Coronary artery (tissue), 2 donors: ENCODE measurements around the gene WDR18.
"Not testable (repeated sequence)": the region's sequence is repeated elsewhere in the genome, so short reads cannot be mapped to it uniquely, and the experiment has no call there.

Experiments used
- DNase-seq: peaks from one replicate; pipeline ENCODE4 v3.0.0-alpha.2; 2017; ENCODE audit warnings: low spot score
- H3K27ac ChIP-seq, 2 donors: fragments of 200-600 bp; sonication (generic); one replicate each; pipeline ENCODE4 v1.5.1; 2016 to 2019
- H3K4me3 ChIP-seq: fragments of 200-600 bp; sonication (generic); 2 replicates; pipeline ENCODE4 v1.5.1; 2016; ENCODE audit warnings: mild to moderate bottlenecking, moderate library complexity
- TF ChIP-seq, protein P1 (sequence below): fragments of 200-600 bp; sonication (generic); IDR thresholded peaks from one replicate; pipeline ENCODE4 v1.5.1; 2019; ENCODE audit warnings: antibody characterized with exemption

Gene WDR18

DNA sequence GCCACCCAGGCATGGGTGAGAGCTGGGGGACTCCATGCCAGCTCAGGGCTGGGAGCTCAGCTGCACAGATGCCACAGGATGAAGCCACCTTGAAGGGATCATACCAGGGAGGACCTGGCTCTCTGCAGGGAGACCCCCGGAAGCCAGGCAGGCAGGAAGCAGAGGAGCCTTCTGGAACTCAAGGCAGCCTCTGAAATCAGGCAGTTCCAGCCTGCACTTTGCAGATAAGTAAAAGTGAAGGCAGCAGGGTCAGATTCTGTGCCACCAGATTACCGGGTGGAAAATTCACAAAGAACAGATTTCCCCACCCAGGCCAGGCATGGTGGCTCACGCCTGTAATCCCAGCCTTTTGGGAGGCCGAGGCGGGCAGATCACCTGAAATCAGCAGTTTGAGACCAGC lies 34.2 kb downstream of the WDR18 start:
- TF ChIP-seq, protein P1, sequence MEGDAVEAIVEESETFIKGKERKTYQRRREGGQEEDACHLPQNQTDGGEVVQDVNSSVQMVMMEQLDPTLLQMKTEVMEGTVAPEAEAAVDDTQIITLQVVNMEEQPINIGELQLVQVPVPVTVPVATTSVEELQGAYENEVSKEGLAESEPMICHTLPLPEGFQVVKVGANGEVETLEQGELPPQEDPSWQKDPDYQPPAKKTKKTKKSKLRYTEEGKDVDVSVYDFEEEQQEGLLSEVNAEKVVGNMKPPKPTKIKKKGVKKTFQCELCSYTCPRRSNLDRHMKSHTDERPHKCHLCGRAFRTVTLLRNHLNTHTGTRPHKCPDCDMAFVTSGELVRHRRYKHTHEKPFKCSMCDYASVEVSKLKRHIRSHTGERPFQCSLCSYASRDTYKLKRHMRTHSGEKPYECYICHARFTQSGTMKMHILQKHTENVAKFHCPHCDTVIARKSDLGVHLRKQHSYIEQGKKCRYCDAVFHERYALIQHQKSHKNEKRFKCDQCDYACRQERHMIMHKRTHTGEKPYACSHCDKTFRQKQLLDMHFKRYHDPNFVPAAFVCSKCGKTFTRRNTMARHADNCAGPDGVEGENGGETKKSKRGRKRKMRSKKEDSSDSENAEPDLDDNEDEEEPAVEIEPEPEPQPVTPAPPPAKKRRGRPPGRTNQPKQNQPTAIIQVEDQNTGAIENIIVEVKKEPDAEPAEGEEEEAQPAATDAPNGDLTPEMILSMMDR: no peak
- peak overlapping the region; percentile 49 for H3K4me3 ChIP-seq
- no peak overlapping the region for H3K27ac ChIP-seq
- DNase-seq: no peak

DNA sequence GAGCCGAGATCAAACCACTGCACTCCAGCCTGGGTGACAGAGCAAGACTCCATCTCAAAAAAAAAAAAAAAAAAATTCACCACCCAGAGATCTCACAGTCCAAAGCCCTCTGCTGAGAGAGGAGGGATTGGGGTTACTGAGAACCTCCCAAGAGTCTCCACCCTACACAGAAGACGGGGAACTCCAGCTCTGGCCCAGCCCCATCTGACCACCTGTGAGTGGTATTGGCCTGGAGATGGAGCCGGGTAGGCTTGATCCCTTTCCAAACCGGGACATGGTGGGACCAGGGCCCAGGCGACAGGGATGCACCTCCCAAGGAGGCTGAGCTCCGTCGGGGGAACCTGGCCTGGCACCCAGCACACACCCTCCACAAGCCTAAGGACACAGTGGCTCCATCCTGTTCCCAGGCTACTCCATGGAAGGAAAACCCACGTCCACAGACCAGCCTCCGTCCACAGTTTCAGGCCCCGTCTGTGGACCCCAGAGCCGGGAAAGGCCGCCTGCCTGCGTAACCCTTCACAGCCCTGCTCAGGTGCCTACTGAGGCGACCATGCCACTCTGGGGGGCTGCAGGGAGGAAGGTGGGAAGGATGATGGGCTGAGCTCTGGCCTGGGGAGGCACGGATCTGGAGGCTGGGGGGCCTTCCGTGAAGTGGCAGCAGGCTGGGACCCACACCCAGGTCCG lies 34.9 kb downstream of the WDR18 start:
- TF ChIP-seq, protein P1: no peak
- Histone ChIP-seq H3K27ac (peak overlapping the region in 1 of 2 donors; percentile 94), H3K4me3 (peak overlapping the region; percentile 98)
- DNase-seq: no peak

DNA sequence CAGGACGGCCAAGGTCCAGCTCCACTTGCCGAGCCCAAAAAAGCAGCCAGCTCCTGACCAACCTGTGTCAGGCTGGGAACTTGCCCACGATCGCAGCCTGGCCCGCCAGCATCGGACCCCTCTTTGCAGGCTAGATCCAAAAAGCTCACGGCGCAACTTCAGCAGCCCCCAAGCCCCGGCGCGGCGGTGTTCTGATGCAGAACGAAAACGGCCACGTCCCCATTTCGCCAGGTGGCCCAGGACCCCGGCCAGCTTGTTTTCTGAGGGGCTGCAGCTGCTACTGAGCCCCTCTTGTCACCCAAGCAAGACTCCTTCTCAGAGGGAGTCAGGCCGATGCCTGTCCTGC lies 35.4 kb downstream of the WDR18 start:
- Histone ChIP-seq H3K4me3 (peak overlapping the region; percentile 98), H3K27ac (peak overlapping the region; percentile 88 to 94)
- TF ChIP-seq, protein P1: no peak
- DNase-seq: no peak

DNA sequence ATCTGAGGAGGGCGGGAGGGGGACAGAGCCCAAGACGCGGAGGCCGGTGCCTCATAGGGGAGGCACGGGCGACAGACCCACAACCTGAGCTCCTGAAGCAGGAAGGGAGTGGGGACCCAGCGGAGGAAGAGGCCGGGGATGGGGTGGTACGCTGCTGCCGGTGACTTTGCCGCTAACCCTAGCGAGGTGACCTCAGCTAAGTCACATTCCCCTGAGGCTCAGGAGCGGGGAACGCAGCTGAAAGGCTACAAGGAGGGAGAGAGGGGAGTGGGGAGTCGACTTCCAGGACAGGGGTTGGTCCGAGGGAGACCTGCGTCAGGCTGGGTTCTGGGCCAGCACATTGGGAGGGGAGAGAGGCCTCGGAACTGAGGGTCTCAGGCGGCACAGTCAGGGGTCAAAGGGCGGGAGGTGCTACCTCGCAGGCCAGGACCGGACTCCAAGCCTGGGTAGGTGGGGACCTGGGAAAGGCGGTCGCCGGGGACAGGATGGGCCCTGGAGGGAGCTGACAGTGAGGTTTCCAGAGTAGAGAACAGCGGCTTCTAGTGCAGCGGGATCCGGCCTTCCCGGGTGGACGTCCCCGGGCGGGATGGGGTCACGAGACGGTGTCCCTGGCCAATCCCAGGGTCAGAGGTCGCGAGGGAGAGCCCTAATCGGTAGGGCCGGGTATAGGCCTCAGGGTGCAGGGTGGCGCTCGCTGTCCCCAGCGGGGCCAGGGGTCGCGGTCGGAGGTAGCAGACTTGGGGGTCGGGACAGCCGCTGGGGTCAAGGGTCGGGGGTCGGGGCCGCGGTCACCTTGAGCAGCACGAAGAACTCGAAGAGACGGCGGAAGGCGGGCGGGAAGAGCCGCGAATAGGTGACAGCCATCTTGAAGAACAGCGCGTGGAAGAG lies 36.1 kb downstream of the WDR18 start:
- TF ChIP-seq, protein P1: no peak
- H3K27ac ChIP-seq: peak overlapping the region; percentile 88 to 94
- DNase-seq: no peak
- peak overlapping the region; percentile 98 for H3K4me3 ChIP-seq

DNA sequence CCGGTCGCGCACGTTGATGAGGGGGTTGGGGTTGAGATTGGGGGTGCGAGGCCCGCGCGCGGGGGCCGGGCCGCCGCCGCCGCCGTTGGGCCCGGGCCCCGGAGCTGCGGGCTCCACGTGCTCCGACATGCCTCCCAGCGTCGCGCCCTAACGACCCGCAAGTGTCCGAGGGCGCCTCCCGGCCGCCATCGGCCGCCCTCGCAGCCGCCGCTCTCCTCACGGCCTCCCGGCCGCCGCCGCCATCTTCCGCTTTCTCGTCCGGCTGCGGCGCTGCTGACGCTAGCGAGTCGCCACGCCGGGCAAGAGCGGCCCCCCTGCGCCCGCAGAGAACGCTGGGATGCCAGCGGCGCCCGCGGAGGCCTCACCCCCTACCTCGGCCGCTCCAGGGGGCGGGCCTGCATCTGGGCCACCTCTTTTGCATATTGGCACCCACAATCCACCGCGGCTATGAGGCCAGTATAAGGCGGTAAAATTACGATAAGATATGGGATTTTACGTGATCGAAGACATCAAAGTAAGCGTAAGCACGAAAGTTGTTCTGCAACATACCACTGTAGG lies 36.8 kb downstream of the WDR18 start, which contains the start of gene TMEM259:
Gene TMEM259, minus strand, starts transcription at position 256 of the 558 bp plus-strand sequence. Its CDS starts 127 bp downstream, at position 129.
- TF ChIP-seq, protein P1: no peak
- peak; percentile 97 for DNase-seq
- peak within 1 kb of the TSS; percentile 98 for H3K4me3 ChIP-seq
- H3K27ac ChIP-seq: peak within 1 kb of the TSS; percentile 88 to 94

DNA sequence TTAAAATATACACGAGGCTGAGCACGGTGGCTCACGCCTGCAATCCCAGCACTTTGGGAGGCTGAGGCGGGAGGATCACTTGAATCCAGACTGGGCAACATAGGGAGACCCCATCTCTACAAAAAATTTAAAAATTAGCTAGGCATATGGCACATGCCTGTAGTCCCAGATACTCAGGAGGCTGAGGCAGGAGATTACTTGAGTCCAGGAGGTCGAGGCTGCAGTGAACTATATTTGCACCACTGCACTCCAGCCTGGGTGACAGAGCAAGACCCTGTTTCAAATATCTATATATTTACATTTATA lies 39.7 kb downstream of the WDR18 start:
- H3K4me3 ChIP-seq, DNase-seq: not testable (repeated sequence)
- H3K27ac ChIP-seq: peak overlapping the region; percentile 12 to 94

DNA sequence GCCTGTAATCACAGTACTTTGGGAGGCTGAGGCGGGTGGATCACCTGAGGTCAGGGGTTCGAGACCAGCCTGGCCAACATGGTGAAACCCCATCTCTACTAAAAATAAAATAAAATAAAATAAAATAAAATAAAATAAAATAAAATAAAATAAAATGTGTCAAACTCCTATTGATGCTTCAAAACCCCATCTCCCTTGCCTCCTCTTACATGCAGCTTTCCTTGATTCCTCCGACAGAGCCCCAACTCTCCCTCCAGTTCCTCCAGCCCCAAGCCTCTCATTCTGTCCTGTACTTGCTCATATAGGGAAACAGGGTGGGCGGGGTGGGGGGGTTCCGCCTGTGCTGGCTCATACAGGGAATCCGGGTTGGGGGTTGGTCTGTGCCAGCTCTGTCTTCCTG lies 40.9 kb downstream of the WDR18 start:
- H3K4me3 ChIP-seq: not testable (repeated sequence)
- peak overlapping the region; percentile 98 to 100 for H3K27ac ChIP-seq

More for the DNA sequence above, 40.9 kb downstream of the WDR18 start:
- DNase-seq: not testable (repeated sequence)
